ENCODE results near the gene MYL2. TPM values are rescaled to one million over a fixed set of nuclear protein-coding genes. Genes with fewer than 3 reads are reported as not detected.

Gene MYL2
- polyA plus RNA-seq, 1 donor from 2014 or later = not detected

GRCh38 chr12:110941391-110941790 lies 21.0 kb upstream of the MYL2 start:
- H3K4me3 ChIP-seq (ENCODE audit: low read length) = no peak overlapping the region
- no peak overlapping the region for H3K9ac ChIP-seq (ENCODE audit: low read length)
- no peak overlapping the region for H2AFZ ChIP-seq (ENCODE audit: low read depth, low read length)
- H3K9me2 ChIP-seq (ENCODE audit: insufficient read depth, low read length) = no peaks in the 10 kb centered on the region
- peaks cover 3% of the 10 kb centered on the region for H3K9me3 ChIP-seq (ENCODE audit: low read length)
- TF ChIP-seq EZH2 (IDR thresholded peaks at IDR 0.05; ENCODE audit: borderline replicate concordance, insufficient read depth, low read length, poor library complexity, severe bottlenecking) = no peak
- no peak for TF ChIP-seq SMC3 (conservative IDR thresholded peaks at IDR 0.05; ENCODE audit: poor library complexity)
- TF ChIP-seq POLR2AphosphoS5 (IDR thresholded peaks at IDR 0.05) = no peak
- no peak for TF ChIP-seq EP300 (conservative IDR thresholded peaks at IDR 0.05; ENCODE audit: poor library complexity, severe bottlenecking)
- TF ChIP-seq MXI1 (conservative IDR thresholded peaks at IDR 0.05; ENCODE audit: poor library complexity, severe bottlenecking) = no peak
- TF ChIP-seq, protein P1, sequence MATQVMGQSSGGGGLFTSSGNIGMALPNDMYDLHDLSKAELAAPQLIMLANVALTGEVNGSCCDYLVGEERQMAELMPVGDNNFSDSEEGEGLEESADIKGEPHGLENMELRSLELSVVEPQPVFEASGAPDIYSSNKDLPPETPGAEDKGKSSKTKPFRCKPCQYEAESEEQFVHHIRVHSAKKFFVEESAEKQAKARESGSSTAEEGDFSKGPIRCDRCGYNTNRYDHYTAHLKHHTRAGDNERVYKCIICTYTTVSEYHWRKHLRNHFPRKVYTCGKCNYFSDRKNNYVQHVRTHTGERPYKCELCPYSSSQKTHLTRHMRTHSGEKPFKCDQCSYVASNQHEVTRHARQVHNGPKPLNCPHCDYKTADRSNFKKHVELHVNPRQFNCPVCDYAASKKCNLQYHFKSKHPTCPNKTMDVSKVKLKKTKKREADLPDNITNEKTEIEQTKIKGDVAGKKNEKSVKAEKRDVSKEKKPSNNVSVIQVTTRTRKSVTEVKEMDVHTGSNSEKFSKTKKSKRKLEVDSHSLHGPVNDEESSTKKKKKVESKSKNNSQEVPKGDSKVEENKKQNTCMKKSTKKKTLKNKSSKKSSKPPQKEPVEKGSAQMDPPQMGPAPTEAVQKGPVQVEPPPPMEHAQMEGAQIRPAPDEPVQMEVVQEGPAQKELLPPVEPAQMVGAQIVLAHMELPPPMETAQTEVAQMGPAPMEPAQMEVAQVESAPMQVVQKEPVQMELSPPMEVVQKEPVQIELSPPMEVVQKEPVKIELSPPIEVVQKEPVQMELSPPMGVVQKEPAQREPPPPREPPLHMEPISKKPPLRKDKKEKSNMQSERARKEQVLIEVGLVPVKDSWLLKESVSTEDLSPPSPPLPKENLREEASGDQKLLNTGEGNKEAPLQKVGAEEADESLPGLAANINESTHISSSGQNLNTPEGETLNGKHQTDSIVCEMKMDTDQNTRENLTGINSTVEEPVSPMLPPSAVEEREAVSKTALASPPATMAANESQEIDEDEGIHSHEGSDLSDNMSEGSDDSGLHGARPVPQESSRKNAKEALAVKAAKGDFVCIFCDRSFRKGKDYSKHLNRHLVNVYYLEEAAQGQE (IDR thresholded peaks at IDR 0.05; ENCODE audit: borderline replicate concordance) = no peak
- TF ChIP-seq RAD21 (conservative IDR thresholded peaks at IDR 0.05) = no peak
- no peak for TF ChIP-seq TAF1 (IDR thresholded peaks at IDR 0.05; ENCODE audit: low read depth)
- TF ChIP-seq, protein P2, sequence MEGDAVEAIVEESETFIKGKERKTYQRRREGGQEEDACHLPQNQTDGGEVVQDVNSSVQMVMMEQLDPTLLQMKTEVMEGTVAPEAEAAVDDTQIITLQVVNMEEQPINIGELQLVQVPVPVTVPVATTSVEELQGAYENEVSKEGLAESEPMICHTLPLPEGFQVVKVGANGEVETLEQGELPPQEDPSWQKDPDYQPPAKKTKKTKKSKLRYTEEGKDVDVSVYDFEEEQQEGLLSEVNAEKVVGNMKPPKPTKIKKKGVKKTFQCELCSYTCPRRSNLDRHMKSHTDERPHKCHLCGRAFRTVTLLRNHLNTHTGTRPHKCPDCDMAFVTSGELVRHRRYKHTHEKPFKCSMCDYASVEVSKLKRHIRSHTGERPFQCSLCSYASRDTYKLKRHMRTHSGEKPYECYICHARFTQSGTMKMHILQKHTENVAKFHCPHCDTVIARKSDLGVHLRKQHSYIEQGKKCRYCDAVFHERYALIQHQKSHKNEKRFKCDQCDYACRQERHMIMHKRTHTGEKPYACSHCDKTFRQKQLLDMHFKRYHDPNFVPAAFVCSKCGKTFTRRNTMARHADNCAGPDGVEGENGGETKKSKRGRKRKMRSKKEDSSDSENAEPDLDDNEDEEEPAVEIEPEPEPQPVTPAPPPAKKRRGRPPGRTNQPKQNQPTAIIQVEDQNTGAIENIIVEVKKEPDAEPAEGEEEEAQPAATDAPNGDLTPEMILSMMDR (IDR thresholded peaks at IDR 0.05; ENCODE audit: poor library complexity, severe bottlenecking) = no peak
- no peaks in the 10 kb centered on the region for H3K36me3 ChIP-seq (ENCODE audit: insufficient read depth, low read length)
- H4K20me1 ChIP-seq (ENCODE audit: insufficient read depth) = no peaks in the 10 kb centered on the region
- H3F3A ChIP-seq (ENCODE audit: insufficient read depth, low read length, poor library complexity, severe bottlenecking) = no peaks in the 10 kb centered on the region
- peaks cover 4% of the 10 kb centered on the region for H3K27me3 ChIP-seq (ENCODE audit: insufficient read depth, low read depth, low read length)
- no peaks in the 10 kb centered on the region for H3K79me2 ChIP-seq (replicated peaks; ENCODE audit: insufficient read depth, low read length)
- no peak overlapping the region for H3K27ac ChIP-seq (ENCODE audit: low read length)
- no peak overlapping the region for H3K4me2 ChIP-seq (ENCODE audit: low read length)

- Histone ChIP-seq H3K9me2 (ENCODE audit: insufficient read depth, low read length) (no peaks in the 10 kb centered on the region), H3K4me2 (ENCODE audit: low read length) (no peak overlapping the region), H4K20me1 (ENCODE audit: insufficient read depth) (no peaks in the 10 kb centered on the region), H3K27me3 (ENCODE audit: insufficient read depth, low read depth, low read length) (peaks cover 4% of the 10 kb centered on the region), H3K27ac (ENCODE audit: low read length) (no peak overlapping the region), H2AFZ (ENCODE audit: low read depth, low read length) (no peak overlapping the region), H3K4me3 (ENCODE audit: low read length) (no peak overlapping the region), H3K9me3 (ENCODE audit: low read length) (peaks cover 3% of the 10 kb centered on the region), H3K9ac (ENCODE audit: low read length) (no peak overlapping the region), H3K36me3 (ENCODE audit: insufficient read depth, low read length) (no peaks in the 10 kb centered on the region), H3F3A (ENCODE audit: insufficient read depth, low read length, poor library complexity, severe bottlenecking) (no peaks in the 10 kb centered on the region), H3K79me2 (replicated peaks; ENCODE audit: insufficient read depth, low read length) (no peaks in the 10 kb centered on the region)
- TF ChIP-seq TAF1 (IDR thresholded peaks at IDR 0.05; ENCODE audit: low read depth) (no peak), MXI1 (conservative IDR thresholded peaks at IDR 0.05; ENCODE audit: poor library complexity, severe bottlenecking) (no peak), SMC3 (conservative IDR thresholded peaks at IDR 0.05; ENCODE audit: poor library complexity) (no peak), RAD21 (conservative IDR thresholded peaks at IDR 0.05) (no peak), EP300 (conservative IDR thresholded peaks at IDR 0.05; ENCODE audit: poor library complexity, severe bottlenecking) (no peak), POLR2AphosphoS5 (IDR thresholded peaks at IDR 0.05) (no peak), EZH2 (IDR thresholded peaks at IDR 0.05; ENCODE audit: borderline replicate concordance, insufficient read depth, low read length, poor library complexity, severe bottlenecking) (no peak)
- TF ChIP-seq, protein P1 (IDR thresholded peaks at IDR 0.05; ENCODE audit: borderline replicate concordance) = no peak
- TF ChIP-seq, protein P2 (IDR thresholded peaks at IDR 0.05; ENCODE audit: poor library complexity, severe bottlenecking) = no peak
These were observed 20.6 kb upstream of the MYL2 start for GRCh38 chr12:110940933-110941332.

Data from neural cell (in vitro differentiated cells).